Cardiac muscle cell (in vitro differentiated cells and primary cell): Measurements from ENCODE around the gene OVCA2. TPM values are rescaled to one million over a fixed set of nuclear protein-coding genes. Genes with fewer than 3 reads are reported as not detected.

Source experiments
- DNase-seq, 2 donors: peaks; one replicate each; pipeline versions ENCODE4 v3.0.0 to v3.0.0-alpha.2; 2010 to 2017; ENCODE audit warnings: low read depth in 1 of 2, low spot score in 1 of 2
- H3K27ac ChIP-seq: fragments of 200-600 bp; sonication (generic); 2 replicates; pipeline ENCODE4 v1.5.1; 2016
- H3K27me3 ChIP-seq: fragments of 200-600 bp; sonication (generic); 2 replicates; pipeline ENCODE4 v1.6.0; 2016; ENCODE audit warnings: control low read depth
- H3K36me3 ChIP-seq: fragments of 200-600 bp; sonication (generic); 2 replicates; pipeline ENCODE4 v1.5.1; 2016; ENCODE audit warnings: control low read depth
- H3K4me1 ChIP-seq: fragments of 200-600 bp; sonication (generic); 2 replicates; pipeline ENCODE4 v1.8.1; 2017; ENCODE audit warnings: low read depth, mild to moderate bottlenecking, mixed run types
- H3K4me3 ChIP-seq: fragments of 200-600 bp; sonication (generic); 2 replicates; pipeline ENCODE4 v1.5.1; 2016; ENCODE audit warnings: mild to moderate bottlenecking
- H3K9me3 ChIP-seq: fragments of 200-600 bp; sonication (generic); 2 replicates; pipeline ENCODE4 v1.5.1; 2017; ENCODE audit warnings: low read depth, mild to moderate bottlenecking, control low read depth
- CTCF ChIP-seq: IDR thresholded peaks from 2 replicates; pipeline ENCODE4 v1.5.1; 2012; ENCODE audit warnings: low read depth, mild to moderate bottlenecking, low read length
- polyA plus RNA-seq: library from polyadenylated mRNA; unstranded; fragments of >200 nt; fragmentation: Nextera tagmentation; extraction: Ambion mirVana; gene quantifications from 2 replicates; pipeline ENCODE4 v1.2.1, GENCODE V29; 2016
- total RNA-seq: library from RNA; depleted of rRNA; stranded (reverse); fragments of >200 nt; gene quantifications from 2 replicates; pipeline ENCODE4 v1.2.3, GENCODE V29; 2016

Gene OVCA2
- total RNA-seq (36.8 and 48.4 TPM in 2 replicates), polyA plus RNA-seq (40.6 and 50.1 TPM in 2 replicates)

DNA sequence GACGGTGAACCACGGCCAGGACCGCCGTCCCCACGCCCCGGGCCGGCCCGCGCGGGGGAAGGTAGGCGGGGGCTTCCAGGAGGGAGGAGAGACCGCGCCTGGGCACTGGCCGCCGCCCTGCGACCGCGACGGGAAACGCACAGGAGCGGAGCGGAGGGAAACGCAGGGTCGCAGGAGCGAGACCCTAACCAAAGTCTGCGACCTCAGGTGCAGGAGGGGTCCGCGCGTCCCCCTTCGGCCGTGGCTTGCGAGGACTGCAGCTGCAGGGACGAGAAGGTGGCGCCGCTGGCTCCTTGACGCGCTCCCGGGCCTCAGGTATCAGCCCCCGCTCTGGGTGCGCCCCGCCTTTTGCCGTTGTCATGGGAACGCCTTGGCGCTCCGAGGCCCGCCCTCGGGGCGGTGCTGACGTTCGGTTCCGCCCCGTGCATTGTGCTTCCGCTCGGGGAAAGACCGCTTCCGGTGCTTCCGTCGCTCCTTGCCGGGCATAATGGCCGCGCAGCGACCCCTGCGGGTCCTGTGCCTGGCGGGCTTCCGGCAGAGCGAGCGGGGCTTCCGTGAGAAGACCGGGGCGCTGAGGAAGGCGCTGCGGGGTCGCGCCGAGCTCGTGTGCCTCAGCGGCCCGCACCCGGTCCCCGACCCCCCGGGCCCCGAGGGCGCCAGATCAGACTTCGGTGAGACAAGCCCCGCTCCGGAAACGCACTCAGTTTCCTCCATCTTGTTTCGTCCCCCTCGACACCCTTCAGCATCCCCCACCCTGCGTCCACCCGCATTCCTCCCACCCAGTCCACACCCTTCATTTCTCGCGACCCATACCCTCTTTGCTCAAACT is at the start of gene OVCA2:
Gene OVCA2, plus strand, starts transcription at position 462 of the 829 bp plus-strand sequence. Its CDS starts 26 bp downstream, at position 488.
- Histone ChIP-seq H3K4me3 (peak within 1 kb of the TSS; percentile 61), H3K9me3 (no peaks in the 10 kb centered on the region), H3K4me1 (peaks cover 4% of the 10 kb centered on the region), H3K27me3 (no peaks in the 10 kb centered on the region), H3K27ac (peak within 1 kb of the TSS; percentile 83), H3K36me3 (peaks cover 7% of the 10 kb centered on the region)
- TF ChIP-seq CTCF: peak; percentile 58
- DNase-seq: peak; percentile 96 to 99

DNA sequence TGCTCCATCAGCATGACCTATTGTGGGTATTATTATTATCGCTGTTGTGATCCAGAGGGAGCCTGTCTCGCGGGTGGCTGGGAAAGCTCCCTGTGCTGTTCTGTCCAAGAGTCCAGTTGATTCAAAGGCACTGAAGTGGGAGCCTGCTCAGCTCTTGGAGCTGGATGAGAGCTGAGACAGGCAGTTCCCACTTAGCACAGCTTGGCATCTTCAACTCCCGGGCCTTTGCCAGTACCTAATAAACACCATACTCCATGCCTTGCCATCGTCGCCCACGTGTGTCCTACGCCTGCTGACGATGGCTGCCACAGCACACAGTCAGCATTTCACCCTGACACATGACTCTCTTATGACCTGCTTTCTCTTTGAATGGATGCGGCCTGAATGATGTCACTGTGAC is 49.3 kb upstream of the OVCA2 start:
- Histone ChIP-seq H3K27me3 (no peaks in the 10 kb centered on the region), H3K9me3 (no peaks in the 10 kb centered on the region), H3K36me3 (no peaks in the 10 kb centered on the region), H3K27ac (no peak overlapping the region), H3K4me3 (no peak overlapping the region), H3K4me1 (peaks cover 27% of the 10 kb centered on the region)
- no peak for TF ChIP-seq CTCF
- DNase-seq: no peak

GRCh38 chr17:1994707-1995106 is 47.1 kb upstream of the OVCA2 start:
- Histone ChIP-seq H3K27me3 (no peaks in the 10 kb centered on the region), H3K36me3 (no peaks in the 10 kb centered on the region), H3K27ac (no peak overlapping the region), H3K4me1 (peaks cover 44% of the 10 kb centered on the region), H3K4me3 (no peak overlapping the region), H3K9me3 (no peaks in the 10 kb centered on the region)
- no peak for DNase-seq
- no peak for TF ChIP-seq CTCF

- H3K4me1 ChIP-seq: peaks cover 51% of the 10 kb centered on the region
Measured at GRCh38 chr17:1995321-1995892, 46.4 kb upstream of the OVCA2 start.

More at GRCh38 chr17:1995321-1995892, 46.4 kb upstream of the OVCA2 start:
- TF ChIP-seq CTCF: no peak
- Histone ChIP-seq H3K9me3 (no peaks in the 10 kb centered on the region), H3K27me3 (no peaks in the 10 kb centered on the region), H3K4me3 (no peak overlapping the region), H3K36me3 (no peaks in the 10 kb centered on the region), H3K27ac (peak overlapping the region; percentile 75)
- DNase-seq: no peak
